Ectodermal cell (in vitro differentiated cells): ENCODE measurements around the gene CREB1.

Experiments used
- H3K27ac ChIP-seq: 2 replicates; pipeline ENCODE4 v1.7.0; 2013; ENCODE audit warnings: mild to moderate bottlenecking, low read depth, low read length; ENCODE audit not compliant: insufficient read depth, poor library complexity, severe bottlenecking
- H3K27me3 ChIP-seq: 2 replicates; pipeline ENCODE4 v1.7.0; 2013; ENCODE audit warnings: mild to moderate bottlenecking, low read length; ENCODE audit not compliant: insufficient read depth, control insufficient read depth, poor library complexity, severe bottlenecking
- H3K36me3 ChIP-seq: one replicate; pipeline ENCODE4 v1.7.0; 2013; ENCODE audit warnings: low read length; ENCODE audit not compliant: control insufficient read depth, insufficient read depth
- H3K4me1 ChIP-seq: one replicate; pipeline ENCODE4 v1.7.0; 2013; ENCODE audit warnings: low read length; ENCODE audit not compliant: control insufficient read depth, insufficient read depth
- H3K4me3 ChIP-seq: 2 replicates; pipeline ENCODE4 v1.7.0; 2013; ENCODE audit warnings: low read depth, low read length, control low read depth; ENCODE audit not compliant: insufficient read depth
- H3K9me3 ChIP-seq: 2 replicates; pipeline ENCODE4 v1.7.0; 2013; ENCODE audit warnings: mild to moderate bottlenecking, low read length, moderate library complexity; ENCODE audit not compliant: control insufficient read depth
- WGBS, 2 experiments: methylation state at CpG; one replicate each; pipeline ENCODE4 v1.1.7; 2013; ENCODE audit warnings: missing lambda C conversion rate in 2 of 2; 5-methylcytosine and 5-hydroxymethylcytosine counted together

CREB1 gene

GRCh38 chr2:207514451-207514850, 15.3 kb upstream of the CREB1 start:
- no peak overlapping the region for H3K4me3 ChIP-seq
- H3K27me3 ChIP-seq, result no peaks in the 10 kb centered on the region
- H3K9me3 ChIP-seq, result no peaks in the 10 kb centered on the region
- no peaks in the 10 kb centered on the region for H3K4me1 ChIP-seq
- WGBS, 2 experiments, result 90% methylated on average over 2 of the region's 2 CpGs; no CpG with 5 or more reads in 1 of the 2 experiments
- H3K27ac ChIP-seq, result no peak overlapping the region
- no peaks in the 10 kb centered on the region for H3K36me3 ChIP-seq

- Histone ChIP-seq H3K4me3 (no peak overlapping the region), H3K9me3 (no peaks in the 10 kb centered on the region), H3K4me1 (no peaks in the 10 kb centered on the region), H3K36me3 (no peaks in the 10 kb centered on the region), H3K27me3 (no peaks in the 10 kb centered on the region), H3K27ac (no peak overlapping the region)
- 100% methylated on average over 1 of the region's 3 CpGs for WGBS, 2 experiments
Observed at GRCh38 chr2:207515671-207516070, 14.1 kb upstream of the CREB1 start.

GRCh38 chr2:207516206-207516605, 13.6 kb upstream of the CREB1 start:
- no peaks in the 10 kb centered on the region for H3K9me3 ChIP-seq
- no peak overlapping the region for H3K4me3 ChIP-seq
- no peaks in the 10 kb centered on the region for H3K36me3 ChIP-seq
- no peaks in the 10 kb centered on the region for H3K27me3 ChIP-seq
- no peaks in the 10 kb centered on the region for H3K4me1 ChIP-seq
- no peak overlapping the region for H3K27ac ChIP-seq
- WGBS, 2 experiments, result 100% methylated on average over 1 of the region's 1 CpG; no CpG with 5 or more reads in 1 of the 2 experiments

- WGBS, 2 experiments, result 90 to 93% methylated on average over 1 of the region's 1 CpG
- Histone ChIP-seq H3K27me3 (peaks cover 6% of the 10 kb centered on the region), H3K4me1 (peaks cover 3% of the 10 kb centered on the region), H3K36me3 (no peaks in the 10 kb centered on the region), H3K4me3 (no peak overlapping the region), H3K9me3 (no peaks in the 10 kb centered on the region), H3K27ac (no peak overlapping the region)
Observed at GRCh38 chr2:207523005-207523404, 6.8 kb upstream of the CREB1 start.

- Histone ChIP-seq H3K27ac (no peak overlapping the region), H3K36me3 (no peaks in the 10 kb centered on the region), H3K9me3 (no peaks in the 10 kb centered on the region), H3K27me3 (peaks cover 21% of the 10 kb centered on the region), H3K4me1 (peaks cover 13% of the 10 kb centered on the region), H3K4me3 (no peak overlapping the region)
- 84 to 100% methylated on average over 1 of the region's 1 CpG for WGBS, 2 experiments
Observed at GRCh38 chr2:207525296-207525695, 4.5 kb upstream of the CREB1 start.

DNA sequence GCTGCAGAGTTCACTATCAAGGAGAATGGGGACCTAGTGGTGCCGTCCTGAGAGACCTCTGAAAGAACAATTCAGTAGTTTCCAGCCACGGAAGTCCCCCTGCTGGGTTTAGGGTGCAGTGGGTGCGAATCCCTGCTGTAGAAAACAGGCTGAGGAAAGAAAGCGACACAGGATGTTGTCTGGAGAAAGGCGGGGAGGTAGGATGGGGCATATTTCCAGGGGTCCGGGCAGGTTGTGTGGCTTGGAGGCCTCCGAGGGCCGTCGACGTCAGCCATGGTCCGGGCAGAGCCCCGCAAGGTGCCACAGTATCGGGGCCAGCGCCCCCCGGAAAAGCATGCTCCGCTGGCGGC, 807 bp upstream of the CREB1 start:
- Histone ChIP-seq H3K27ac (no peak overlapping the region), H3K4me3 (peak overlapping the region; percentile 85), H3K9me3 (no peaks in the 10 kb centered on the region), H3K27me3 (peaks cover 21% of the 10 kb centered on the region), H3K4me1 (peaks cover 13% of the 10 kb centered on the region), H3K36me3 (no peaks in the 10 kb centered on the region)
- 2% methylated on average over 17 of the region's 17 CpGs for WGBS, 2 experiments

GRCh38 chr2:207530160-207531031, 634 bp downstream of the CREB1 start:
- Histone ChIP-seq H3K27me3 (peaks cover 21% of the 10 kb centered on the region), H3K4me1 (peaks cover 9% of the 10 kb centered on the region), H3K27ac (peak overlapping the region; percentile 100), H3K4me3 (peak overlapping the region; percentile 85), H3K9me3 (no peaks in the 10 kb centered on the region), H3K36me3 (no peaks in the 10 kb centered on the region)
- WGBS, 2 experiments, result 0% methylated on average over 91 to 92 of the region's 93 CpGs

GRCh38 chr2:207531032-207531952, 1.5 kb downstream of the CREB1 start:
- Histone ChIP-seq H3K4me1 (peaks cover 9% of the 10 kb centered on the region), H3K4me3 (peak overlapping the region; percentile 58), H3K27ac (no peak overlapping the region), H3K27me3 (peaks cover 21% of the 10 kb centered on the region), H3K36me3 (no peaks in the 10 kb centered on the region), H3K9me3 (no peaks in the 10 kb centered on the region)
- 30 to 35% methylated on average over 17 to 19 of the region's 20 CpGs for WGBS, 2 experiments

DNA sequence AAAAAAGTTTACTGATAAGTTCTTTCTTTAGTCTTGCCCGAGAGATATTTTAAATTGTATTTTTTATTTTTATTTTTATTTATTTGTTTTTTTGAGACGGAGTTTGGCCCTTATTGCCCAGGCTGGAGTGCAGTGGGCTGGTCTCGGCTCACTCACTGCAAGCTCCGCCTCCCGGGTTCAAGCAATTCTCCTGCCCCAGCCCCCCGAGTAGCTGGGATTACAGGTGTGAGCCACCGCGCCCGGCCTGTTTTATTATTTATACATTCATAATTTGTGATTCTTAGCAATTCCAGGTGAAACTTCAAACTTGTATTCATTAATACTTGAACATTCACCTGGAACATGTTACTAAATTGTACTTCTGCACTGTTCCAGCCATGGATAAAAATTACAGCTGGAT, 2.9 kb downstream of the CREB1 start:
- H3K4me1 ChIP-seq, result peaks cover 9% of the 10 kb centered on the region
- H3K27ac ChIP-seq, result no peak overlapping the region
- H3K9me3 ChIP-seq, result no peaks in the 10 kb centered on the region
- no peak overlapping the region for H3K4me3 ChIP-seq
- no peaks in the 10 kb centered on the region for H3K36me3 ChIP-seq
- H3K27me3 ChIP-seq, result peaks cover 18% of the 10 kb centered on the region
- WGBS, 2 experiments, result 87 to 96% methylated on average over 8 of the region's 9 CpGs

DNA sequence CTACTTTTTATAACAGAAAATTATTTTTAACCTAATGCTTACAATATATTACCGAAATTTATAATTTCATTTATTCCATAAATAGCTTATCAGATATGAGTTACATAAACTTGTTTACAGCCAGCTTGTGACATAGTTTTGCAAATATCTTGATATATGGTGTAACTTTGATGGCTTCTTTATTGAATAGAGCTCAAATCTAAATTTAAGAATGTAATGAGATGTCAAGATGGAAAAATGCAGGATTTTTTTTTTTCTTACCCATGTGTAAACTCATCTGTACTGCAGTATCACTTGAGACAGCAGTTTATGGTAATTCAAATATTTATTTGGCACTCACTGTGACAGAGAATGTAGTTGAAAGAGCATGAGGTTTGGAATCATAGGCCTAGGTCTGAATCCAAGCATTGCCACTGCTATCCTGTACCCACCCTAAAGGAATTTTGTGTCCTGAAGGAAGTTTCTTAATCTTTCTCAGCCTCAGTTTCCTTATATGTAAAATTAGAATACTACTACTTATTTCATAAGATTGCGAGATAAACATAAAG, 3.8 kb downstream of the CREB1 start:
- H3K9me3 ChIP-seq, result no peaks in the 10 kb centered on the region
- H3K4me1 ChIP-seq, result peaks cover 4% of the 10 kb centered on the region
- no peak overlapping the region for H3K27ac ChIP-seq
- no peaks in the 10 kb centered on the region for H3K36me3 ChIP-seq
- H3K4me3 ChIP-seq, result no peak overlapping the region
- peaks cover 9% of the 10 kb centered on the region for H3K27me3 ChIP-seq
- WGBS, 2 experiments, result 100% methylated on average over 1 to 2 of the region's 2 CpGs
